NCI-H1694 treated with DMSO at 0.1 percent for 48 hours (cell line): ENCODE measurements around the gene KCNQ1OT1.

Experiments used
- DNase-seq: peaks from one replicate; lab custom pipeline; 2025; lab: John Stamatoyannopoulos, UW

The KCNQ1OT1 gene

DNA sequence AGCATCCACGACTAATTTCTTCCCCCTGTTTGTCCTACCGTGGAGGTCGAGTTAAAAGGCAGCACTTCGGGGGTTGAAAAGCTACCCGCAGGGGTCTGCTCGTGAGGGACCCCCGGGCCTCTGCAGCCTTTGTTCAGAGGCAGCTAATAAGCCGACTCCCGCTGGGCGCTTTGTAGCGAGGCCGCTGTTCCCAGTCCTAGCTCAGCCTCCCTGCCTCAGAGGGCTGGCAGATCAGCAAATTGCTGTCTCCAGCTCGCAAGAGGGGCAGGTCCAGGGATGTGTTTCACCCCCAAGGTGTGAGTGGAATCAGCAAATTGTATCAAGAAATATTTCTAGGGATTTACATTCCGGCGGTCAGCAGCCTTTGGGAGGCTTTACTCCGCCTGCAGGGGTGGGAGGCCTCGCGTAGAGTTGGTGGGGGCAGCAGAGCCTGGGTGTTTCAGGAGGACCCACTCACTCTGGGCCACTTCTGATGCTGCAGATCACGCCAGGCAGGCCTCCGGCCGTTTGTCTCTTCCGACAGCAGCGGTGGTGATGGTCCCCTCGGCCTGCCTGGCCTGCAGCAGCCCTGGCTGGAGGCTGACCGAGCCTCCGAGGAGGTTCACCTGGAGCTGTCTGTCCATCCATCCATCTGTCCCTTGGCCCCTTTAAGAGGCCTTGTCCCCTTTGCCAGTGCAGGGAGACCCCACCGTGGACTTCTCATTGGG lies 21.6 kb upstream of the KCNQ1OT1 start:
- DNase-seq, result no peak

DNA sequence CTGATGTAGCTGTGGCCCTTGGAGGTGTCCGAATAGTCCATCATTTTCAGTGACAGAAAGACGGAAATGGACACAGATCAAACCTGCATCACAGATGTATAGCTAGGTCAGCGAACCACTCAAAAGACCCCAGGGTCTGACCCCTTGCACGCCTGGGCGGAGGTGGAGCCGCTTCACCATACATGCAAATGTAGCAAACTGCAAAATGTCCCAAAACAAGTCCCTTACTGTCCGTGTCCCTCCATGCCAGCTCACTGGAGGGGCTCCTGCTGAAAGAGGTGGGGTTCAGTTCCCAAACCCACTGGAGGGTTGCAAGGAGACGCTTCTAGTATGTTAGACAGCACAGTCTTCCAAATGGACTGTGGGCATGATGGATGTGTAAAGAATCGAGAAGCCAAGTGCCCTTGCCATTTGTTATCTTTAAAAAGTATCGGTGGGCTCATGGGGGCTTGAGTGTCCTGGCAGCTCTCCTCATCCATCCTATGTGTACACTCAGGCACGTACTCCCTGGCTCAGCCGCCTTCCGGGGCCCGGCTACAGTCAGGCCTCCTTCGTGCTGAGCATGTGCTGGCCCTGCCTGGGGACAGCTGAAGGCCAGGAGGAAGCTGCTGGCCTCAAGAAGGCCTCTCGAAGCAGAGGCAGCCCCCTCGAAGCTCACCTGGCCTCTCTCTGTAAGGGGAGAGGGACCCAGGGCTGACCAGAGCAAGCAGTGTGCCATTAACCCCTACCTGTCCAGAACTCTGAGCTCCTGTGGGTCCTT lies 20.2 kb upstream of the KCNQ1OT1 start:
- no peak for DNase-seq

DNA sequence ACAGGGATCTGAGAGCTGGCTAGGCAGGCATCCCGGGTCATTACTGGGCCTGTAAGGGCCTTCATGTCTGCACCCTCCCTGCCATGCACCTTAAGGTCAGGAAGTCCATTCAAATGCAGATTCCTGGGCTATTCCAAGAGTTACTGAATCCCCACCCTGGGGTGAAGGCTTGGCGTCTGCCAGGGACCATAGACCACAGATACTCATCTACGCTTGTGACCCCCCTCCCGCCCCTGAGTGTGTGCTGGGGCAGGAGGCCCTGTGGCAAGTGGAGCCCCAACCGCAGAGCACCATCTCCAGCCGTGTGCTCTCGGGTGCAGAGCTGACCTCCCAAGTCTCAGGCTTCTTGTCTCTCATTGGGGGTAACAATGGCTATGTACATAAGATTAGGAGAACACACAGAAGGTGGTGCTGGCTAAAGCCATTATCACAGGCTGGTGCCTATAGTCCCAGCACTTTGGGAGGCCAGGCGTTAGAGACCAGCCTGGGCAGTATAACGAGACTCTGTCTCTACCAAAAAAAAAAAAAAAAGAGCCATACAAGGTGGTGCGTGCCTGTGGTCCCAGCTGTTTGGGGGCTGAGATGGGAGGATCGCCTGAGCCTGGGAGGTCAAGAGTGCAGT lies 19.1 kb upstream of the KCNQ1OT1 start:
- no peak for DNase-seq

DNA sequence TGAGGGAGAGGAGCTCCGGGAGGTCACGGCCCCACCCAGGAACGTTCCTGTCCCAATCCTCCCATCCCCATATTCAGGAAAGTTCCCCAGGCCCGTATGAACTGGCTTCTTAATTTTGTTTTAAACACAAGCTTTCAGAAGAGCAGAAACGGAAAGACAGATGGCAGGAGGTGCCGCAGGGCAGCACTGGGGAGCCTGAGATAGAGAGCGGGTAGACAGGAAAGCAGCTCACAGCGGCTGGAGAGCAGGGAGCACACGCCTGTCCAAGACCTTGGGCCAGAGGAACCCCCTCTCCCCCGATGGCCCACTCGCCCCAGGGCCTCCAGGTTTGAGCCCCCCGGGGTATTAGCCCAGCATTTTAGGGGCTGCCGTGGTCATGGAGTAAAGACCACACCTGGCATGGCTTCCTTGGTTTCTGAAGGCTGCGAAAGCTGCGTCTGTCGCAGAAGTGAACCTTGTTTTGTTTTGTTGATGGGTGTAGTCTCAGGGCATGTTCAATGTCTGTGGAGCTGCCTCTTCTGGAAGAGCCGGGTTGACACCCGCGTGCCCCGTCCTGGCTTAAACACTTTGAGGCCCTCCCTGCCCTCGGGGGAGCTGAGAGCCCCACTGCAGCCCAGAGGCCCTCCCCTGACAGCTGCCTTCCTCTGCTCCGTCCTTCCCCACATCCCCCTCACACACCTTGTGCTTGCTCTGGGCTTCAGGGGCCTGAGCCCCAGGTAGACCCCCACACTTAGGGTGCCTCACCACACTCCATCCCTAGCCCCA lies 17.9 kb upstream of the KCNQ1OT1 start:
- DNase-seq, result peak; percentile 21

DNA sequence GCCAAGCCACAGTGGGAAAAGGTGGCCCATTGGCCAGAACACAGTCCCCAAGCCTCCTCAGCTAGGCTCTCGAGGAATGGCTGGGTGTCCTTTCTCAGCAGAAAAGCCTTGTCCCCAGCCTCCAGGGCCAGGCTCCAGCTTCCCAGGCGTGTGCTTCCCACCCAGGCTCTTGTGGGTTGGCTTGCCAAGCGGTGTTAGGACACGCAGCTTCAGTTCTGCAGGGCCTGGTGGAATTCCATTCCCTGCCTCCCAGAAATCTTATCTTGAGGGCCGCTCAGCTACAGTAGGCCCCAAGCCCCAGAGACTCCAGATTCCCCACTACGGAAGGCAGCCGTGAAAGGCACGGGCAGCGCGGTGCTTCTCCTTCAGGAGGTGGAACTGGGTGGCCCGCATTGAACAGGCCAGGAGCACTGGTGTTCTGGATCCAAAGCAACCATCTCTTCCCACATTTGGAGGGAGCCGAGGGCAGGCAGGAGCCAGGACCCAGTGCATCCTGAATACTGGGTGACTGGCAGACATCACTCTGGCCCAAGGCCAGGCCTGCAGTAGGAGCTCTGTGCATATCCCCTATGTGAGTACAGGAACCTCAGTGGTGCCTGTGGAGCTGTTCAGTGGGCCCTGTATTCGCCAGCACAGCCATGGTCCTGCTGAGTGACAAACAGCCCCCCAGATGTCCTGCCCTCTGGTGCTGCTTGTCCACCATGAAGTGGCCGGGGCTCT lies 16.7 kb upstream of the KCNQ1OT1 start:
- DNase-seq, result no peak

DNA sequence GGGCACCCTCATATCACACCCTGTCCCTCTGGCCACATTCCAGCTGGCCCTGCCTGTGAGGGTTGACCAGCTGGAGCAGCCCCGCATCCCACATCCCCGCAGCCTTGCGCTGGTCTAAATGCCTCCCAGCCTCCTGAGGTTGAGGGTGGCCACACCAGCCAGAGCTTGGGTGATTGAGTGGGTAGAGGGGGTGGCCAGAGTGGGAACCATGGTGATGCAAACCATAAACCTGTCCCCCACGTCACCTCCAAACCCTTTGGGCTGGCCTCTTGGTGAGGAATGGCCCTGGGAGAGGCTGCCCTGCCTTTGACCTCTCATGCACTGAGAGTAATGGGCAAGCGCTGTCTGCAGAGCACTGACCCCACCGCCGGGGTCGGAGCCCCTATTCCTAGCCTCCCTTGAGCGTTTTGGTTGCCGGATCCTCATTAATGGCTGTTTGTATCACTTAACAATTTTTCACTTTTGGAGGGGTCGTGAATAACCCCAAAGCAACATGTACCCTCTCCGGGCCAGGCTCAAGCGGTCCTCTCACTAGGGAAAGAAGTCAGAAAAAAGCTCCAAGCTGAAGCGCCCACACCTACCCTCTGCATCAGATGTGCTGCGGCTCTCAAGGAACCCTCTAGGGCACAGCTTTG lies 16.0 kb upstream of the KCNQ1OT1 start:
- no peak for DNase-seq

DNA sequence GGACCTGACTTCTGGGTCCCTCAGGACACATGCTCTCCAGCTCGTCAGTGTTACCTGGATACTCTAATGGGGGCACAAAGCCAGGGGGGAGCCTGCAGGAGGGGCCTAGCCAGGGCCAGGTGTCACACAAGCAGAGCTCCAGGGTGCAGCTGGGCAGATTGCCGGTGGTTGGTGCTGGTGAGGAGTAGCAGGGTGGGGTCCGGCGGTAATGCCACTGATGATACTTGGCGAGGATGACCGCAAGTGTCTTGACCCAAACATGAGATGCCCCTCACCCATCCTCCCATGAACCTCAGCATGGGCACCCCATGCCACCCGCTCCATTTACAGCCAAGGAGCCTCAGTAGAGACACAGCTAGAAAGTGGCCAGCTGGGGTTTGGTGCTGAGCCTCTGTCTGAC lies 15.1 kb upstream of the KCNQ1OT1 start:
- DNase-seq, result no peak

DNA sequence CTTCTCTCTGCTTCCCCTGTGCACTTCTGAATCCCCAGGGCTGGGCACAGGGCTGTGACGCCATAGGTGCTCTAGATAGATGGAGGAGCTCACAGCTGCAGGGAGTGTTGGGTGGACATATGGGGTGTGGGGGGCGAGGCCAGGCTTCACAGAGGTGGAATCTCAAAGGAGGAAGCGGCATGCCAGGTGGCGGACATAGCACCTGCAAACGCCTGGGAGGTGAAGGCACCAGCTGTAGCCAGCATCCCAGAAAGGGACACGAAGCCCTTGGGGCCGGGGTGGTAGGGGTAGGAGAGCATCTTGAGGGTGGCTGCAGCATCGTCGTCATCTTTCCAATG lies 14.6 kb upstream of the KCNQ1OT1 start:
- no peak for DNase-seq

DNA sequence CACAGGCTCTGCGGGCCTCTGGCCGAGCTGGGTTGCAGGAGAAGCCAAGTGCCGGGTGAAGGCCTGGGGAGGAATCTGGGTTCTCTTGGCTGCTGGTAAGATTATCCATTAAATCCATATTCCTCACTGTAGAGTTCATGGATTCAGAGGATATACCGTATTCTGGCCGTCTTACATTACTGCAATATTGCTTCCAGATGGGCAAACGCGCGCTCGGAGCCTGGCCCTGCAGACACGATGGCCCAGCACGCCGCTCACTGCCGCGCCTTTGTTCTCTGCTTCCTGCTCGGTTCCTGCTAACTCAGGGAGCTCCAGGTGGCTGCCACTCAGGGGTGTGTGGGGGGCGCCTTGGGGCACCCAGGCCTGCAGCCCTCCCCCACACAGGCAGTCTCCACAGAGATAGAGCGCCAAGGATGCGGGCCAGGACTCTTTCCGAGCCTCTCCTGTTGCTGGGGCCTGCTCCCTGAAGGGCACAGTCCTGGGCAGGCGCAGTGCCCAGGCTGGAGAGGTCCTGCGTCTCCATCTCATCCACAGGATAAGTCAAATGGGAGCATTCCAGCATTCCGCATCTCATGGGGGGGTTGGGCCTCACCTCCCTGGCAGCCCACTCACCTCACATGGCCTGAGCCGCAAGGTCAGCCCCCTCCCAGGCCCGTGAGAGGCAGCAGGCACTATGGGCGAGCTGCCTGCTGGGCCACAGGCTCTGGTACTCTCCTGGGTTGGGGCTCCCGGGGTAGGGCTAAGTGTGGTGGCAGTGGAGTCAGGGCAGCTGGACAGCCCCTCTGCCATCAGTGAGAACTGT lies 14.1 kb upstream of the KCNQ1OT1 start:
- no peak for DNase-seq

DNA sequence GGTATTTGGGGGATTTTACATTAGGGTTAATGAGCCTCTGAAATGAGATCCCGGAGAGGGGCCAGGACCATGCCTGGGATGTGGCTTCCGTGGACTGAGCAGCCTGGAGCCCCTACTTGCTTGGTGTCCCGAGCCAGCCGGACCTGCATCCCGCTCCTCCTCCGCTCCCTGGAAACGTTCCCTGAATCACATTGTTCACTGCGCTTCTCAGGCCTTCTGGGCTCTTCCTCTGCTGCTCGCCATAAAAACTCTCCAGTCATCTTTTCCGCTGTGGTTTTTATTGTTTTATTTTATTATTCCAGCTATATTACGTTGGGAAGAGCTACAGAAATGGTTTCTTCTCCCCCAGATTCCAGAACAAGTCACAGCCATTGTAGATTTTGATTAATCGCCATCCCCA lies 13.3 kb upstream of the KCNQ1OT1 start:
- DNase-seq, result no peak

DNA sequence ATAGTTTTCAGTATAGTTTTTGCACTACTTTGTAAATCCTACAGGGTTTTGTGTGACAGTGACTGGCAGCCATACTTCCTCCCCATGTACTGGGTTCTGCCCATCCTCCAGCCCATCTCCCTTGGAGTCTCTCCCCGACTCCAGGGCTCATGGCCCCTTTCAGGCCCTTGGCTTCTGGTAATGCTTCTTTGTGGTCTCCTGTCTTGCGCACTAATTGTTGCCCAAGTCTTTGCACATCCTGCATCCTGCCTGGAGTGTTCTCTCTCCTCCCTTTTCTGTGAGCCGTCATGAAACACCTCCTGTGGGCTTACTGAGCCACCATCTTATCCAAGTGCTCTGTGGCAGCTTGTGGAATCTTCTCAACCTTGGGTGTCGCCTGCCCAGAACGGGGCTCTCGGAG lies 11.4 kb upstream of the KCNQ1OT1 start:
- no peak for DNase-seq

DNA sequence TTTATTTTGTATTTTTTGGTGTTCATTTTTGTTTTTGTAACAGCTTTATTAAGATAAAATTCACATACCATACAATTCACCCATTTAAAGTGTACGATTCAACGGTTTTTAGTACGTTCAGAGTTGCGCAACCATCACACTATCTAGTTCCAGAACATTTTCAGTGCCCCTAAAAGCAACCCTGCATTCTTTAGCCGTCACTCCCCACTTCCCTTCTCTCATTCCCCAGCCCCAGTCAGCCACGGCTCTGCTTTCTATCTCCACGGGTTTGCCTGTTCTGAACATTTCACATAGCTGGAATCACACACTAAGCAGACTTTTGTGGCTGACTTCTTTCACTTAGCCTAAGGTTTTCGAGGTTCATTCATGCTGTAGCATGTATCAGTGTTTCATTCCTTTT lies 9.6 kb upstream of the KCNQ1OT1 start:
- no peak for DNase-seq

DNA sequence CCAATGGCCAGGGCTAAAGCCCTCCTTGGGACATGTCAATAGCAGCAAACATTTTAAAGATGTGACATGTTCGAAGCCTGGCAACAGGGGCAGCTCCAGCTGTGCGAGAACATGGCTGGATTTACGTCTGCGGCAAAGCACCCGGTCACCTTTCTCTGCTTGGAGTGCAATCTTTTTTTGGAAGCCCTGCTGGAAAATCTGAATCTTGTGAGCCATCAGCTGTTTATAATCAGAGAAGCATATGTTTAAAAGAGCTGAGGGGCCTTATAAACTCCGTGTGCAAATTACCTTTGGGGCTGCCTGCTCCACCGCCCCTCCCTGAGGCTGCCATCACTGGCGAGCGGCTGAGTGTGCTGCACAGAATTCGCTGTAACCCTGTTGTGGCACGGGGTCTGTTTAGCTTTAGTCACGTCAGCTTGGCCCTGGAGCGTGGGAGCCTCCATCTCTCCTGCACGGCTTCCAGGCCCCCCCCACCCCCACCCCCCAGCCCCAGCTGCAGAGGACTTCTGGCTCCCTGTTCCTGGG lies 9.0 kb upstream of the KCNQ1OT1 start:
- no peak for DNase-seq

DNA sequence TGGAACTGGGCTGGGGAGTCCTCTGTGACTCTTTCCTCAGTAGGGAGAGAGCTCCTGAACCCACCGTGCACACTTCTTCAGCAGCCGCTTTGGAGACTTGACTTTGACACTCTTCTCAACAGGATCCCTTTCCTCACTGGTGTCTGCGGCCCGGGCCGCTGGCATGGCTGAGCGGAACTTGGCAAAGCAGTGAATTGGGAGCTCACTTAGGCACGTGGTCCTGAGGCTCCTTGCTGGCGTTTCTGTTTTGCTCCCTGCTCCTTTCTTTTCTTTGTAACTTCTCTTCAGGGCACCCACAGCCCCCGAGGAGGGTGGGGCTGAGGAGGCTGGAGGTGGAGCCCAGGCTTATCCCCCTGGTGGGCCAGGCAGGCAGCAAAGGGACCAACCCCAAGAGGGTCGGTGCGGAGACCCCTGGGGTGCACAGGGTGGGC lies 8.4 kb upstream of the KCNQ1OT1 start:
- no peak for DNase-seq

DNA sequence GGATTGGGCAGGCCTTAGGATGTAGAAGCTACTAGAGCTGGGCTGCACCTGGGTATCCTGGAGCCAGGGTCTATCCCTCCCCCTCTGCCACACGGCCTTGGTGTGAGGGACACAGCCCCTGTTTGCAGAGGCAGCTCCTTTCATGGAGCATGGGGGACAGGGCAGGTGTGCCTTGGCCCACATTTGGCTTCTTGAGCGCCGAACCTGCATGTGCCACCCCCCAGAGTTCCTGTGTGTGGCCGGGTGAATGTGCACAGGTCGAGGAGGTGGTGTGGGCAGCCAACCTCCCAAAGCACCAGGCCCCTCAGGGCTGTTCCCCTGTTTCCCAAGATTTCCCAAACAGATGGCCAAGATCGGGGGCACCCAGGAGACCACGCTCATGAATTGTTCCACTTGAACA lies 7.9 kb upstream of the KCNQ1OT1 start:
- no peak for DNase-seq

DNA sequence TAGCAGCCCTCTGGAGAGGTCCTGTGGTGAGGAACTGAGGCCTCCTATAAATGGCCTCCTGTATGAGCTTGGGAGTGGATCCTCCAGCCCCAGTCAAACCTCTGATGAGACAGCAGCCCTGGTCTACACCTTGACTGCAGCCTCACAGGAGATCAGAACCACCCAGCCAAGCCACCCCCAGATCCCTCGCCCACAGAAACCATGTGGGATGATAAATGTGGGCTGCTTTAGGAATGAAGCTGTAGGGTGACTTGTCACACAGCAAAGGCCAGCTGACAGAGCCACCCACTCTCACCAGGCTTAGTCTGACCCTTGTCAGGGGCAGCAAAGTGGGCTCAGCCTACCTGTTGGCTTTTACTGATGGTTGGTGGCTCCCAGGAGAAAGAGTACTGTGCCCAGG lies 6.5 kb upstream of the KCNQ1OT1 start:
- DNase-seq, result no peak

DNA sequence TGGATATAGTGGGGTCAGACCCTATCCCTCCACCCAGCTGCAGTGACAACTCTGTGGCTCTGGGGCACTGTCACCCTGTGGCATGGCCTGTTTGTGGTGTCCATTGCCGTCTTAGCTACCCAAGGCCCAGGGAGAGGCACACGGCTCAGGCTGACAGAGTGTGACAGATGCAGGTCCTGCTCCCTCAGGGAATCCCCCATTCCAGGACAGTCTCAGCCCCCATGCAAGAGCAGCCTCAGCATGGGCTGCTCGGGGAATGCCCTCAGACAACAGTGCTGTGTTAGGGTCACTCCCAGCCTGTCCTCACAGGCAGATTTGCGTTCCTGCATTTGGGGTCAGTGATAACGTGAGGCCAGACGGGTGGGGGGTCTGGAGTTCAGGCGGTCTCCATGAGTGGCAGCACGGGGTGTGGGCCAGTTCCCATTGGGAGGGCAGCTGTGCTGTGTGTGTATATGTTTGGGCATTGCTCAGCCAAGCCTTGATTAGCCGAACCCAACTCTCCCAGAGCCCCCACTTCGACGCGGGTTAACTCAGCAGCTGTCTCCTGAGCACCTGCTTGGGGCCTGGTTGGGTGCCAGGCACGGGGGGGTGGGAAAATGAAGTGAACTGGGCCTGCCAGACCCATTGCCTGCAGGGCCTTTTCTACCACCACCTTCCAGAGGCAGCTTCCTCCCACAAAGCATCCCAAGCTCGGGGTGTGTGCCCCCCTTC lies 5.3 kb upstream of the KCNQ1OT1 start:
- DNase-seq, result no peak

DNA sequence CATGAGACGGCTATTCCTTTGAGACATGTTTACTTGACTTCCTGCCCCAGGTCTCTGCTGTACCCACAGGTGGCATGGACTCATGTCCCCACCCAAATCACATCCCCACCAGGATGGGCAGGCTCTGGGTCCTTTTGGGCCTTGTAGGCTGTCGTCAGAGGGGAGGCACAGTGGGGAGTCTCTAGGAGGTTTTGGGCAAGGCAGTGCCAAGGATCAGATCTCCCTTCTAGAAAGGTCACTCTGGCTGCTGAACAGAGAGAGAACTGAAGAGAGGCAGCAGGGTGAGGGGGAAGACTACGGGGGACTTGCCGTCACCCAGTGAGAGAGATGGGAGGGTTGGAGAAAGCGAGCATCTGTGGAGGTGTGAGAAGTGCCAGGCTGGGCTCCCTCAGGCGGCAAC lies 4.6 kb upstream of the KCNQ1OT1 start:
- no peak for DNase-seq

DNA sequence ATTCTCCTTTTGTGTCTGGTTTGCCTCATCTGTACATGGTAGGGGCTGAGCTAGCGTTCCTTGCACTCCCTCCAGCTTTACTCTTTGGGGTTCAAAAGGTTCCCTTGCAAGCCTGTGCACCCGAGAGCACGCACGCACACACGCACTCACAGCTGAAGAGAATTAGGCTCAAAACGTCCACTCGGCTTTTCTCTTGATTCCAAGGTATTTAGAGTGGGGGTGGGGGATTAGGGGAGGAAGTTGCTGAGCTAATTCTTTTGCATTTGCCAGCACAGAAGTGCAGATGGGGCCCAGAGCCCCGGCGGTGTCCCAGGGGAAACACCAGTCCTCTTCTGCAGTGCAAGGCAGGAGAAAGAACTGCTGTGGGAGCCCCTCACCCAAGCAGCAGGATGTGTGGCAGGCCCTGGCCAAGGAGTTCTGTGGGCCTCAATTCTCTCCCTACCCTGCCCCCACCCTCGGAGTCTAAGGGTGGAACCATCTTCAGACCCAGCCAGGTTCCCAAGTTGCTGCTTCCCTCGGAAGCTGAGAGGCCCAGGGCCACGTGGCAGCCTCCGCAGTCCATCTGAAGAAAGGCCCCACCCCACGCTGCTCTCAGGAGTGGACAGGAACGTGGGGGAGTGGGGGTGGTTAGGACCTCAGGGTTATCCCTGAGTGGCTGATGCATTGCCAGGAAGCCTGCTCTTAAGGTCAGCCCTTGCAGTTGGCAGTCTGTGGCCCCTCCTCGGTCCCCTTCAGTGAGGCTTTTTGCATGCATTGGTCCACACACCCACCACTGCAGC lies 3.8 kb upstream of the KCNQ1OT1 start:
- DNase-seq, result peak; percentile 5
